NCI-H526 (cell line): ENCODE data around the gene CRYBA2.

Experiments used
- DNase-seq, 2 experiments: peaks; one replicate each; lab custom pipeline; 2025; lab: John Stamatoyannopoulos, UW

Gene CRYBA2

GRCh38 chr2:218956039-218956438, 37.2 kb downstream of the CRYBA2 start:
- DNase-seq, result no peak

GRCh38 chr2:218954541-218955300, 38.5 kb downstream of the CRYBA2 start:
- no peak for DNase-seq

GRCh38 chr2:218953366-218953954, 39.8 kb downstream of the CRYBA2 start:
- peak in 1 of 2 experiments; percentile 20 for DNase-seq

- DNase-seq, result no peak
These were observed 41.1 kb downstream of the CRYBA2 start for GRCh38 chr2:218952160-218952559.

- no peak for DNase-seq
These were observed 46.6 kb downstream of the CRYBA2 start for GRCh38 chr2:218946621-218947020.

GRCh38 chr2:218944759-218945404, 48.3 kb downstream of the CRYBA2 start:
- DNase-seq, result no peak
